HL-60 (cell line): Measurements from ENCODE around the gene FMC1.

Experiments
- DNase-seq, 2 experiments: peaks; one replicate each; pipeline ENCODE4 v3.0.0-alpha.2; 2010 to 2020; ENCODE audit warnings: low read depth in 1 of 2, low spot score in 1 of 2
- H3K27ac ChIP-seq: fragments of 250-450 bp; sonication (Bioruptor Pico); replicated peaks from 2 replicates; pipeline ENCODE4 v1.5.1; 2020; ENCODE audit warnings: mild to moderate bottlenecking, moderate library complexity
- H3K27me3 ChIP-seq: fragments of 250-450 bp; sonication (Bioruptor Pico); 2 replicates; pipeline ENCODE4 v1.5.1; 2021; ENCODE audit warnings: mild to moderate bottlenecking, moderate library complexity; ENCODE audit not compliant: insufficient read depth, poor library complexity, severe bottlenecking
- H3K4me3 ChIP-seq: replicated peaks from 2 replicates; pipeline ENCODE4 v1.5.1; 2011; ENCODE audit warnings: mild to moderate bottlenecking, control low read depth, low read length; ENCODE audit not compliant: insufficient read depth
- GABPA ChIP-seq: IDR thresholded peaks from 2 replicates; pipeline ENCODE4 v1.6.1; 2012; ENCODE audit warnings: low read depth
- POLR2AphosphoS5 ChIP-seq: IDR thresholded peaks from 2 replicates; pipeline ENCODE4 v1.6.1; 2012; ENCODE audit warnings: low read depth
- SPI1 ChIP-seq: IDR thresholded peaks from 2 replicates; pipeline ENCODE4 v1.6.1; 2012; ENCODE audit warnings: low read depth, mild to moderate bottlenecking, borderline replicate concordance
- long read RNA-seq: library from polyadenylated mRNA; unstranded; transcript quantifications from one replicate; pipeline ENCODE4 v2.0.0, GENCODE V29; 2020
- TF ChIP-seq, protein P1 (sequence below): IDR thresholded peaks from one replicate; pipeline ENCODE4 v1.5.1; 2011; ENCODE audit warnings: low read length, control low read depth, inconsistent platforms; ENCODE audit not compliant: insufficient read depth
- TF ChIP-seq, protein P2 (sequence below): IDR thresholded peaks from 2 replicates; pipeline ENCODE4 v1.6.1; 2012; ENCODE audit warnings: low read depth; ENCODE audit not compliant: insufficient replicate concordance

Gene FMC1, protein sequence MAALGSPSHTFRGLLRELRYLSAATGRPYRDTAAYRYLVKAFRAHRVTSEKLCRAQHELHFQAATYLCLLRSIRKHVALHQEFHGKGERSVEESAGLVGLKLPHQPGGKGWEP
- long read RNA-seq, transcript FMC1-201 (2 exons, 1,210 nt), result major isoform, 9 of 10 reads
- long read RNA-seq, partial matches to known transcripts, result 0 of 10 reads
- long read RNA-seq, other reads (novel, unspliced or antisense), result 0 of 10 reads

DNA sequence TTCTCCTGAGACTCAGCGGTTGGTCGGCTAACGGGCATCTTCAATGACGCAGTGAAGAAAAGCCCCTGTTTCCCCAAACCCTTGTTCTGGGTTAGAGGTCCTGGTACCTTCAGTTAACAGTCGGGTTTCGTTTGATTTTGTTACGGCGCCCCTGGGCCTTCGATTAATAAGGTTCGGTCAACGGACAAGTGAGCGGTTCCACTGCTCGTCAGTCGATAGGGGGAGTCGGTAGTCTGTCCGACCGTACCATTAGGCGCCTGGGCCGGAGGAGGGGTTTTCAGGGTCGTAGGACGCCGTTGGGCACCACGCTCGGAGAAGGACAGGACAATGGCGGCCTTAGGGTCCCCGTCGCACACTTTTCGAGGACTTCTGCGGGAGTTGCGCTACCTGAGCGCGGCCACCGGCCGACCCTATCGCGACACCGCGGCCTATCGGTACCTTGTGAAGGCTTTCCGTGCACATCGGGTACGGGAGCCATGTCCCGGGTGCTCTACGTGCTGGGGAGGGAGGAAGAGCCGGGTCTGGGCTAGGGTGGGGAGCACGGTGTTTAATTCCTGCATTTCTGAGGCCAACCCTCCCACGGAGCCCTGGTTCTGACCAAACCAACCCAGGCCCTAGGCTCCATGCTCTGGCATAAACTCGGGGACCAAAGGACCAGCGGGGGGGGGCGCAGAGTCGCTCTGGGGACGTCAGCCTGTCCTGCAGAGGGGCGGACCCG lies at the start of gene FMC1:
Gene FMC1, plus strand, starts transcription at position 280 of the 718 bp plus-strand sequence. Its CDS starts 48 bp downstream, at position 328.
- DNase-seq, result peak; percentile 87 to 95
- Histone ChIP-seq H3K27ac (peak within 1 kb of the TSS; percentile 99), H3K4me3 (peak within 1 kb of the TSS; percentile 75), H3K27me3 (no peaks in the 10 kb centered on the region)
- TF ChIP-seq POLR2AphosphoS5 (peak; percentile 87), GABPA (no peak), SPI1 (no peak)
- TF ChIP-seq, protein P1, sequence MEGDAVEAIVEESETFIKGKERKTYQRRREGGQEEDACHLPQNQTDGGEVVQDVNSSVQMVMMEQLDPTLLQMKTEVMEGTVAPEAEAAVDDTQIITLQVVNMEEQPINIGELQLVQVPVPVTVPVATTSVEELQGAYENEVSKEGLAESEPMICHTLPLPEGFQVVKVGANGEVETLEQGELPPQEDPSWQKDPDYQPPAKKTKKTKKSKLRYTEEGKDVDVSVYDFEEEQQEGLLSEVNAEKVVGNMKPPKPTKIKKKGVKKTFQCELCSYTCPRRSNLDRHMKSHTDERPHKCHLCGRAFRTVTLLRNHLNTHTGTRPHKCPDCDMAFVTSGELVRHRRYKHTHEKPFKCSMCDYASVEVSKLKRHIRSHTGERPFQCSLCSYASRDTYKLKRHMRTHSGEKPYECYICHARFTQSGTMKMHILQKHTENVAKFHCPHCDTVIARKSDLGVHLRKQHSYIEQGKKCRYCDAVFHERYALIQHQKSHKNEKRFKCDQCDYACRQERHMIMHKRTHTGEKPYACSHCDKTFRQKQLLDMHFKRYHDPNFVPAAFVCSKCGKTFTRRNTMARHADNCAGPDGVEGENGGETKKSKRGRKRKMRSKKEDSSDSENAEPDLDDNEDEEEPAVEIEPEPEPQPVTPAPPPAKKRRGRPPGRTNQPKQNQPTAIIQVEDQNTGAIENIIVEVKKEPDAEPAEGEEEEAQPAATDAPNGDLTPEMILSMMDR, result no peak
- TF ChIP-seq, protein P2, sequence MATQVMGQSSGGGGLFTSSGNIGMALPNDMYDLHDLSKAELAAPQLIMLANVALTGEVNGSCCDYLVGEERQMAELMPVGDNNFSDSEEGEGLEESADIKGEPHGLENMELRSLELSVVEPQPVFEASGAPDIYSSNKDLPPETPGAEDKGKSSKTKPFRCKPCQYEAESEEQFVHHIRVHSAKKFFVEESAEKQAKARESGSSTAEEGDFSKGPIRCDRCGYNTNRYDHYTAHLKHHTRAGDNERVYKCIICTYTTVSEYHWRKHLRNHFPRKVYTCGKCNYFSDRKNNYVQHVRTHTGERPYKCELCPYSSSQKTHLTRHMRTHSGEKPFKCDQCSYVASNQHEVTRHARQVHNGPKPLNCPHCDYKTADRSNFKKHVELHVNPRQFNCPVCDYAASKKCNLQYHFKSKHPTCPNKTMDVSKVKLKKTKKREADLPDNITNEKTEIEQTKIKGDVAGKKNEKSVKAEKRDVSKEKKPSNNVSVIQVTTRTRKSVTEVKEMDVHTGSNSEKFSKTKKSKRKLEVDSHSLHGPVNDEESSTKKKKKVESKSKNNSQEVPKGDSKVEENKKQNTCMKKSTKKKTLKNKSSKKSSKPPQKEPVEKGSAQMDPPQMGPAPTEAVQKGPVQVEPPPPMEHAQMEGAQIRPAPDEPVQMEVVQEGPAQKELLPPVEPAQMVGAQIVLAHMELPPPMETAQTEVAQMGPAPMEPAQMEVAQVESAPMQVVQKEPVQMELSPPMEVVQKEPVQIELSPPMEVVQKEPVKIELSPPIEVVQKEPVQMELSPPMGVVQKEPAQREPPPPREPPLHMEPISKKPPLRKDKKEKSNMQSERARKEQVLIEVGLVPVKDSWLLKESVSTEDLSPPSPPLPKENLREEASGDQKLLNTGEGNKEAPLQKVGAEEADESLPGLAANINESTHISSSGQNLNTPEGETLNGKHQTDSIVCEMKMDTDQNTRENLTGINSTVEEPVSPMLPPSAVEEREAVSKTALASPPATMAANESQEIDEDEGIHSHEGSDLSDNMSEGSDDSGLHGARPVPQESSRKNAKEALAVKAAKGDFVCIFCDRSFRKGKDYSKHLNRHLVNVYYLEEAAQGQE, result peak; percentile 53

DNA sequence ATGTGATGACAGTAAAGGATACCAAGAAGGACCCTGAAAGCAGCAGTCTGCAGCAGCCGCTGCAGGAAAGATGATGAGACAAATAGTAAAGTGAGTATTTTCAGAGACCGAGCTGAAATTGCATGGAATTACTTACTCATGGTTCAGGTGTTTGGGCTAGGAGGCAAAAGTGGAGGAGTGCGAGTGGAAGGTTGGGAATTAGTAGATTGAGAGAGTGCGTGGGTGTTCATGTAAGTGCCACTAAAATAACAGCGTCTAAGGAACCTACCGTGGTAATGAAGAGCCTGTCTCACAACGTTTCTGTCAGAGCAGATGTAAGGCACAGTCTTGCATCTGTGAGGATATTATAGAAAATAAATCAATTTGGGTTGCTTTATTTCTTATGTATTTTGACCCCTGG lies 48.3 kb upstream of the FMC1 start:
- Histone ChIP-seq H3K4me3 (no peak overlapping the region), H3K27ac (no peak overlapping the region), H3K27me3 (no peaks in the 10 kb centered on the region)
- DNase-seq, result no peak
- TF ChIP-seq SPI1 (no peak), POLR2AphosphoS5 (no peak), GABPA (no peak)
- TF ChIP-seq, protein P1, result no peak
- TF ChIP-seq, protein P2, result no peak

DNA sequence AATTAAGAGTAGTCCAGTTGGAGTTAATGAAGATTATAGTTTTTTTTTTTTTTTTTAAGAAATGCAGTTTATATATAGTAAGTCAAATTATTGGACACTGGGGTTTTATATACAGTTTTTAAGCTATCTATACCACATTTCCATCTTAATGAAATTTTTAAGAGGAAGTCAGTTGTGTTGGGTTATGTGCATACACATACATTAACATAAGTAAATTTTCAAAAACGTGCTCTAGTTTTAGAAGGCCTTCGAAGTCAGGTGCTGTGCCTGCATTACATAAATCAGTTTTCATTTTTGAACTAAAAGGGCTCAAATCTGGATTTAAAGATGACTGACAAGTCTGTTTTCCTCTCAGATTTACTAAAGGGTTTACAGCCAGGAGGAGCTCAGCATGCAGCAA lies 47.6 kb upstream of the FMC1 start:
- Histone ChIP-seq H3K27me3 (no peaks in the 10 kb centered on the region), H3K27ac (no peak overlapping the region), H3K4me3 (no peak overlapping the region)
- TF ChIP-seq POLR2AphosphoS5 (no peak), SPI1 (no peak)
- TF ChIP-seq, protein P2, result no peak
- no peak for DNase-seq
